H1 (cell line): Measurements from ENCODE around the gene NEK10. TPM values are rescaled to one million over a fixed set of nuclear protein-coding genes. Genes with fewer than 3 reads are reported as not detected.
"Not testable (repeated sequence)": the region's sequence is repeated elsewhere in the genome, so short reads cannot be mapped to it uniquely, and the experiment has no call there.

Source experiments
- CTCF ChIA-PET: fragments of 300-600 bp; sonication (Branson Sonifier 250); formaldehyde crosslinking; loops from one replicate; lab custom pipeline; 2021; ENCODE audit not compliant: partially characterized antibody; lab: Charles Lee
- POLR2A ChIA-PET: fragments of 300-600 bp; sonication (Branson Sonifier 250); formaldehyde crosslinking; loops from one replicate; lab custom pipeline; 2021; ENCODE audit warnings: inconsistent platforms; ENCODE audit not compliant: partially characterized antibody; lab: Charles Lee
- DNase-seq, 2 experiments: peaks; one replicate each; pipeline versions ENCODE4 v3.0.0 to v3.0.0-alpha.2; 2010 to 2022; ENCODE audit warnings: low spot score in 2 of 2, low read depth in 1 of 2, mixed read lengths in 1 of 2
- FAIRE-seq: peaks from 2 replicates; lab custom pipeline; 2011; peaks lifted over from hg19 to GRCh38; lab: Jason Lieb, UNC
- H2AFZ ChIP-seq: 2 replicates; pipeline ENCODE4 v1.8.1; 2012; ENCODE audit warnings: low read length, inconsistent platforms
- H2AK5ac ChIP-seq: 2 replicates; pipeline ENCODE4 v1.6.1; 2013; ENCODE audit warnings: low read depth, low read length
- H2BK120ac ChIP-seq: replicated peaks from 2 replicates; pipeline ENCODE3; 2013; ENCODE audit warnings: low read depth, low read length, inconsistent platforms
- H2BK12ac ChIP-seq: 2 replicates; pipeline ENCODE4 v1.6.1; 2013; ENCODE audit warnings: low read depth, low read length
- H2BK15ac ChIP-seq: 2 replicates; pipeline ENCODE4 v1.6.1; 2013; ENCODE audit warnings: low read length
- H2BK20ac ChIP-seq: 2 replicates; pipeline ENCODE4 v1.6.1; 2013; ENCODE audit warnings: low read length
- H2BK5ac ChIP-seq: 2 replicates; pipeline ENCODE4 v1.6.1; 2013; ENCODE audit warnings: low read depth, low read length
- H3K14ac ChIP-seq: 2 replicates; pipeline ENCODE4 v1.6.1; 2013; ENCODE audit warnings: inconsistent platforms; ENCODE audit not compliant: insufficient read length
- H3K18ac ChIP-seq: 2 replicates; pipeline ENCODE4 v1.6.1; 2013; ENCODE audit warnings: low read length; ENCODE audit errors: extremely low read depth
- H3K23ac ChIP-seq: 2 replicates; pipeline ENCODE4 v1.6.1; 2013; ENCODE audit warnings: inconsistent platforms; ENCODE audit not compliant: insufficient read length
- H3K23me2 ChIP-seq: 2 replicates; pipeline ENCODE4 v1.6.1; 2013; ENCODE audit warnings: low read depth, low read length
- H3K27ac ChIP-seq: 2 replicates; pipeline ENCODE4 v1.6.1; 2011; ENCODE audit warnings: low read depth, low read length, inconsistent platforms
- H3K27me3 ChIP-seq, 4 experiments: replicated peaks in 1 of 4; 1 replicate in 1 of 4; 2 replicates in 3 of 4; pipeline versions ENCODE4 v1.6.1 to v1.8.1; 2011 to 2013; ENCODE audit warnings: low read length in 3 of 4, mild to moderate bottlenecking in 3 of 4, inconsistent platforms in 2 of 4, mixed read lengths in 2 of 4, moderate library complexity in 1 of 4; ENCODE audit not compliant: control insufficient read depth in 3 of 4, insufficient read depth in 3 of 4; ENCODE audit errors: extremely low read depth in 1 of 4
- H3K36me3 ChIP-seq, 4 experiments: 2 replicates each; pipeline versions ENCODE4 v1.6.1 to v1.8.1; 2011 to 2013; ENCODE audit warnings: mild to moderate bottlenecking in 4 of 4, low read length in 3 of 4, moderate library complexity in 2 of 4, control low read depth in 1 of 4, inconsistent platforms in 1 of 4; ENCODE audit not compliant: insufficient read depth in 4 of 4, control insufficient read depth in 2 of 4
- H3K4ac ChIP-seq: replicated peaks from 2 replicates; pipeline ENCODE3; 2013; ENCODE audit warnings: low read length, low read depth, mixed read lengths, inconsistent platforms; ENCODE audit not compliant: insufficient read length
- H3K4me1 ChIP-seq, 4 experiments: replicated peaks in 1 of 4; 1 replicate in 1 of 4; 2 replicates in 3 of 4; pipeline versions ENCODE4 v1.6.1 to v1.8.1; 2011 to 2013; ENCODE audit warnings: low read length in 3 of 4, inconsistent platforms in 2 of 4, mixed read lengths in 1 of 4; ENCODE audit not compliant: insufficient read depth in 4 of 4, control insufficient read depth in 3 of 4
- H3K4me2 ChIP-seq, 2 experiments: 2 replicates each; pipeline versions ENCODE4 v1.6.1 to v1.8.1; 2011 to 2013; ENCODE audit warnings: low read depth in 2 of 2, low read length in 2 of 2, control low read depth in 1 of 2, inconsistent platforms in 1 of 2, mild to moderate bottlenecking in 1 of 2; ENCODE audit not compliant: insufficient read depth in 1 of 2
- H3K4me3 ChIP-seq, 4 experiments: fragments of 200-600, 300-600 bp in 1 of 4; sonication (generic), shearing (Covaris generic), sonication (Bioruptor Twin) in 1 of 4; 2 replicates each; pipeline versions ENCODE4 v1.5.1 to v1.8.1; 2011 to 2016; ENCODE audit warnings: low read length in 4 of 4, low read depth in 3 of 4, control low read depth in 2 of 4, inconsistent platforms in 2 of 4, mild to moderate bottlenecking in 2 of 4, mixed read lengths in 1 of 4, moderate library complexity in 1 of 4; ENCODE audit not compliant: insufficient read depth in 2 of 4; ENCODE audit errors: extremely low read depth in 1 of 4
- H3K56ac ChIP-seq: replicated peaks from 2 replicates; pipeline ENCODE3; 2013; ENCODE audit warnings: low read depth, mild to moderate bottlenecking, mixed read lengths, low read length, inconsistent platforms; ENCODE audit not compliant: insufficient read length
- H3K79me1 ChIP-seq: 2 replicates; pipeline ENCODE4 v1.6.1; 2013; ENCODE audit warnings: low read depth, low read length, control low read depth
- H3K79me2 ChIP-seq, 2 experiments: 2 replicates each; pipeline versions ENCODE4 v1.6.1 to v1.8.1; 2012 to 2013; ENCODE audit warnings: low read length in 2 of 2, mild to moderate bottlenecking in 2 of 2, inconsistent platforms in 1 of 2; ENCODE audit not compliant: insufficient read depth in 2 of 2, control insufficient read depth in 1 of 2
- H3K9ac ChIP-seq, 4 experiments: replicated peaks in 1 of 4; 1 replicate in 1 of 4; 2 replicates in 3 of 4; pipeline versions ENCODE4 v1.6.1 to v1.8.1; 2011 to 2013; ENCODE audit warnings: low read depth in 3 of 4, low read length in 3 of 4, control low read depth in 2 of 4, mild to moderate bottlenecking in 2 of 4, moderate library complexity in 2 of 4, inconsistent platforms in 1 of 4; ENCODE audit errors: extremely low read depth in 1 of 4
- H3K9me3 ChIP-seq, 2 experiments: 2 replicates each; pipeline versions ENCODE4 v1.6.1 to v1.8.1; 2012 to 2013; ENCODE audit warnings: mild to moderate bottlenecking in 2 of 2, moderate library complexity in 2 of 2, control low read depth in 1 of 2, inconsistent platforms in 1 of 2, low read depth in 1 of 2, low read length in 1 of 2, mixed read lengths in 1 of 2; ENCODE audit not compliant: insufficient read depth in 2 of 2
- H4K20me1 ChIP-seq, 2 experiments: replicated peaks in 1 of 2; 2 replicates each; pipeline versions ENCODE3 to v1.8.1; 2011 to 2013; ENCODE audit warnings: inconsistent platforms in 2 of 2, low read length in 2 of 2, mild to moderate bottlenecking in 1 of 2; ENCODE audit not compliant: insufficient read depth in 2 of 2, control insufficient read depth in 1 of 2
- H4K5ac ChIP-seq: 2 replicates; pipeline ENCODE4 v1.6.1; 2013; ENCODE audit warnings: low read length, low read depth, mixed read lengths, inconsistent platforms; ENCODE audit not compliant: insufficient read length
- H4K8ac ChIP-seq: 2 replicates; pipeline ENCODE4 v1.8.0; 2013; ENCODE audit warnings: mild to moderate bottlenecking, moderate library complexity, low read length, inconsistent platforms; ENCODE audit not compliant: insufficient read depth; ENCODE audit errors: extremely low read depth
- H4K91ac ChIP-seq: replicated peaks from 2 replicates; pipeline ENCODE3; 2013; ENCODE audit warnings: low read length, mixed read lengths, inconsistent platforms; ENCODE audit not compliant: insufficient read length
- WGBS, 2 experiments: shearing (Covaris generic) in 1 of 2; methylation state at CpG; one replicate each; pipeline versions ENCODE4 v1.1.6 to v1.1.7; 2013 to 2015; ENCODE audit warnings: low lambda C conversion rate in 2 of 2, mixed read lengths in 2 of 2, inconsistent platforms in 1 of 2, low coverage in 1 of 2, missing lambda C conversion rate in 1 of 2; ENCODE audit not compliant: insufficient replicate concordance in 2 of 2, insufficient coverage in 1 of 2, insufficient read length in 1 of 2; ENCODE audit errors: extremely low coverage in 1 of 2, missing lambda C conversion rate in 1 of 2; 5-methylcytosine and 5-hydroxymethylcytosine counted together
- polyA plus RNA-seq, 7 experiments: library from polyadenylated mRNA; depleted of rRNA in 3 of 7; stranded (reverse) in 5 of 7; unstranded in 2 of 7; fragments of >200 nt in 5 of 7; fragments of 200-250 nt in 2 of 7; gene quantifications; 1 replicate in 5 of 7; 2 replicates in 1 of 7; 4 replicates in 1 of 7; pipeline versions ENCODE4 v1.2.1 to v1.2.3, GENCODE V29; 2011 to 2013; ENCODE audit warnings: missing spikeins in 2 of 7, mixed read lengths in 2 of 7
- total RNA-seq: library from RNA; stranded (reverse); fragmentation: NEBNext Ultra II Directional; extraction: Animal tissue kit (Norgen Biotek cat#: 25700); gene quantifications from 2 replicates; pipeline ENCODE4 v1.2.1, GENCODE V29; 2021

NEK10 gene
- total and polyA plus RNA-seq, 2 of the 8 experiments (the other 6 are each of a cell fraction or from before 2014, with no cell fraction given), result 0.18 to 0.50 TPM

- H2AFZ ChIP-seq, H3K18ac ChIP-seq, POLR2A ChIA-PET, H3K27ac ChIP-seq, H4K91ac ChIP-seq, H3K9me3 ChIP-seq, H2AK5ac ChIP-seq, H3K4me3 ChIP-seq, H3K9ac ChIP-seq, H3K4me2 ChIP-seq, H2BK20ac ChIP-seq, H2BK12ac ChIP-seq, H3K56ac ChIP-seq, H4K8ac ChIP-seq, H4K5ac ChIP-seq, H2BK120ac ChIP-seq, FAIRE-seq, H3K4ac ChIP-seq, H3K4me1 ChIP-seq, H3K23me2 ChIP-seq, H3K23ac ChIP-seq, DNase-seq, H4K20me1 ChIP-seq, H2BK15ac ChIP-seq, H2BK5ac ChIP-seq, H3K14ac ChIP-seq, H3K27me3 ChIP-seq, H3K79me1 ChIP-seq, H3K79me2 ChIP-seq: not testable (repeated sequence)
- 95% methylated on average over 10 of the region's 10 CpGs; no CpG with 5 or more reads in 1 of the 2 experiments for WGBS, 2 experiments
- CTCF ChIA-PET, result interaction anchor here (0.6 kb wide), 1 partner anchor 68 kb away, joined by 4 read pairs; no protein-coding TSS in a partner anchor
- peaks cover 2 to 34% (median 15%) of the 10 kb centered on the region in 4 experiments; a peak in 6 of 8 replicates for H3K36me3 ChIP-seq
Measured at GRCh38 chr3:27392414-27392813, 23.2 kb upstream of the NEK10 start.
